ENCODE measurements around the gene INTS6L.

INTS6L gene

GRCh38 chrX:135489542-135489941 lies 30.9 kb upstream of the INTS6L start:
- no peak for TF ChIP-seq CTCF (IDR thresholded peaks at IDR 0.05; ENCODE audit: low read length, missing control alignments)
- no peak overlapping the region for H3K4me3 ChIP-seq (replicated peaks; ENCODE audit: low read depth, low read length)
- no peak for DNase-seq (ENCODE audit: low read depth)

GRCh38 chrX:135490979-135491514 lies 29.4 kb upstream of the INTS6L start:
- H3K4me3 ChIP-seq (replicated peaks; ENCODE audit: low read depth, low read length), result no peak overlapping the region
- DNase-seq (ENCODE audit: low read depth), result no peak
- no peak for TF ChIP-seq CTCF (IDR thresholded peaks at IDR 0.05; ENCODE audit: low read length, missing control alignments)

- DNase-seq (ENCODE audit: low read depth), result no peak
- no peak for TF ChIP-seq CTCF (IDR thresholded peaks at IDR 0.05; ENCODE audit: low read length, missing control alignments)
- H3K4me3 ChIP-seq (replicated peaks; ENCODE audit: low read depth, low read length), result no peak overlapping the region
Measured at GRCh38 chrX:135494453-135494852, 26.0 kb upstream of the INTS6L start.

GRCh38 chrX:135497736-135498135 lies 22.7 kb upstream of the INTS6L start:
- DNase-seq (ENCODE audit: low read depth), result no peak
- no peak overlapping the region for H3K4me3 ChIP-seq (replicated peaks; ENCODE audit: low read depth, low read length)
- TF ChIP-seq CTCF (IDR thresholded peaks at IDR 0.05; ENCODE audit: low read length, missing control alignments), result no peak

GRCh38 chrX:135498236-135498635 lies 22.2 kb upstream of the INTS6L start:
- no peak for DNase-seq (ENCODE audit: low read depth)
- H3K4me3 ChIP-seq (replicated peaks; ENCODE audit: low read depth, low read length), result no peak overlapping the region
- TF ChIP-seq CTCF (IDR thresholded peaks at IDR 0.05; ENCODE audit: low read length, missing control alignments), result no peak

GRCh38 chrX:135505351-135505750 lies 15.1 kb upstream of the INTS6L start:
- DNase-seq (ENCODE audit: low read depth), result no peak
- no peak overlapping the region for H3K4me3 ChIP-seq (replicated peaks; ENCODE audit: low read depth, low read length)
- TF ChIP-seq CTCF (IDR thresholded peaks at IDR 0.05; ENCODE audit: low read length, missing control alignments), result no peak

- H3K4me3 ChIP-seq (replicated peaks; ENCODE audit: low read depth, low read length), result no peak overlapping the region
- DNase-seq (ENCODE audit: low read depth), result no peak
- TF ChIP-seq CTCF (IDR thresholded peaks at IDR 0.05; ENCODE audit: low read length, missing control alignments), result no peak
Measured at GRCh38 chrX:135509885-135510284, 10.6 kb upstream of the INTS6L start.

Measured in fibroblast of pulmonary artery (primary cell).